ENCODE data around the gene TKFC. TPM values are rescaled to one million over a fixed set of nuclear protein-coding genes. Genes with fewer than 3 reads are reported as not detected.

Gene TKFC
- total and polyA plus RNA-seq, 9 of the 15 experiments (the other 6 are each of a cell fraction or from before 2014, with no cell fraction given): 2.0 to 61.7 (median 28.5) TPM

DNA sequence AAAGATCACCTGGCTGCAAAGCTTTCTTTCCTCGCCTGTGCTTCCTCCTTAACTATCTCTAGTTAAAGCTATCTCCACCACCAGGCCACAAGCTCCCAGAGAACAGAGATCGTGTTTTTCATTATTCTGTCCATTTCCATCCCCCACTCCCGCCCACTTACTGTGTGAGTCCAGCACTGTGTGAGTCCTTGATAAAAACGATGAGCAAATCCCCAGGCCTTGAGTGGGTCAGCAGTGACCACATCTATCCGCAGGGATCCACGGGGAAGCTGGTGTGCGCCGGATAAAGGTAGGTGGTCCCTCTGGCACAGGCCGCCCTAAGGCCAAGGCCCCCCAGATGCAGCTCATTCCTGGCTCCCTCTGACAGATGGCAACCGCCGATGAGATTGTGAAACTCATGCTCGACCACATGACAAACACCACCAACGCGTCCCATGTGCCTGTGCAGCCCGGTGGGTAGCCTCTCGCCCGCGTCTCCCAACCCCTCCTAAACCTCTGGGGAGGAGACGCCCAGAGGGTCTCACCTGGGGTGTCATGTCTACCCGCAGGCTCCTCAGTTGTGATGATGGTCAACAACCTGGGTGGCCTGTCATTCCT lies 9.3 kb downstream of the TKFC start (continued):
- TF ChIP-seq CAMTA2 (CRISPR knock-in tag; conservative IDR thresholded peaks at IDR 0.05) (no peak), POLR2H (tag; IDR thresholded peaks at IDR 0.05; ENCODE audit: low read depth) (no peak), STAG1 (CRISPR knock-in tag; IDR thresholded peaks at IDR 0.05; ENCODE audit: borderline replicate concordance) (no peak), RBM39 (optimal IDR thresholded peaks at IDR 0.05; ENCODE audit: low read depth, low read length) (no peak), SMARCC2 (IDR thresholded peaks at IDR 0.05; ENCODE audit: low read depth) (peak; percentile 62; the same call in 1 of the 2 replicates), SLC30A9 (CRISPR knock-in tag; IDR thresholded peaks at IDR 0.05) (no peak), MTA1 (IDR thresholded peaks at IDR 0.05; ENCODE audit: borderline replicate concordance) (no peak), GATAD2A (IDR thresholded peaks at IDR 0.05) (peak; percentile 95), LARP7 (IDR thresholded peaks at IDR 0.05) (no peak), DPF2 (IDR thresholded peaks at IDR 0.05) (peak; percentile 95), ZNF133 (CRISPR knock-in tag; IDR thresholded peaks at IDR 0.05) (no peak), SRF (CRISPR knock-in tag; IDR thresholded peaks at IDR 0.05) (no peak), TRIM24 (IDR thresholded peaks at IDR 0.05) (peak; percentile 89 to 90; a peak in 3 of 4 replicates), RBFOX2 (IDR thresholded peaks at IDR 0.05; ENCODE audit: low read depth, low read length) (peak; percentile 50; the same call in 1 of the 2 replicates), GABPA (tag; conservative IDR thresholded peaks at IDR 0.05; ENCODE audit: low read depth) (no peak), NR4A1 (CRISPR knock-in tag; IDR thresholded peaks at IDR 0.05) (no peak), NR4A1 (tag; IDR thresholded peaks at IDR 0.05) (0 out of 2 replicates have a peak, but pooled peaks have one; percentile 66), ZBTB8A (IDR thresholded peaks at IDR 0.05; ENCODE audit: partially characterized antibody) (no peak), SMAD4 (CRISPR knock-in tag; conservative IDR thresholded peaks at IDR 0.05) (peak; percentile 59; the same call in 1 of the 2 replicates), PHB (CRISPR knock-in tag; IDR thresholded peaks at IDR 0.05) (no peak), ZKSCAN3 (CRISPR knock-in tag; IDR thresholded peaks at IDR 0.05) (no peak)
- TF ChIP-seq, protein P1, sequence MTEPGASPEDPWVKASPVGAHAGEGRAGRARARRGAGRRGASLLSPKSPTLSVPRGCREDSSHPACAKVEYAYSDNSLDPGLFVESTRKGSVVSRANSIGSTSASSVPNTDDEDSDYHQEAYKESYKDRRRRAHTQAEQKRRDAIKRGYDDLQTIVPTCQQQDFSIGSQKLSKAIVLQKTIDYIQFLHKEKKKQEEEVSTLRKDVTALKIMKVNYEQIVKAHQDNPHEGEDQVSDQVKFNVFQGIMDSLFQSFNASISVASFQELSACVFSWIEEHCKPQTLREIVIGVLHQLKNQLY (CRISPR knock-in tag; conservative IDR thresholded peaks at IDR 0.05): no peak
- TF ChIP-seq, protein P2, sequence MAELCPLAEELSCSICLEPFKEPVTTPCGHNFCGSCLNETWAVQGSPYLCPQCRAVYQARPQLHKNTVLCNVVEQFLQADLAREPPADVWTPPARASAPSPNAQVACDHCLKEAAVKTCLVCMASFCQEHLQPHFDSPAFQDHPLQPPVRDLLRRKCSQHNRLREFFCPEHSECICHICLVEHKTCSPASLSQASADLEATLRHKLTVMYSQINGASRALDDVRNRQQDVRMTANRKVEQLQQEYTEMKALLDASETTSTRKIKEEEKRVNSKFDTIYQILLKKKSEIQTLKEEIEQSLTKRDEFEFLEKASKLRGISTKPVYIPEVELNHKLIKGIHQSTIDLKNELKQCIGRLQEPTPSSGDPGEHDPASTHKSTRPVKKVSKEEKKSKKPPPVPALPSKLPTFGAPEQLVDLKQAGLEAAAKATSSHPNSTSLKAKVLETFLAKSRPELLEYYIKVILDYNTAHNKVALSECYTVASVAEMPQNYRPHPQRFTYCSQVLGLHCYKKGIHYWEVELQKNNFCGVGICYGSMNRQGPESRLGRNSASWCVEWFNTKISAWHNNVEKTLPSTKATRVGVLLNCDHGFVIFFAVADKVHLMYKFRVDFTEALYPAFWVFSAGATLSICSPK (IDR thresholded peaks at IDR 0.05; ENCODE audit: borderline replicate concordance): no peak
- TF ChIP-seq, protein P3, sequence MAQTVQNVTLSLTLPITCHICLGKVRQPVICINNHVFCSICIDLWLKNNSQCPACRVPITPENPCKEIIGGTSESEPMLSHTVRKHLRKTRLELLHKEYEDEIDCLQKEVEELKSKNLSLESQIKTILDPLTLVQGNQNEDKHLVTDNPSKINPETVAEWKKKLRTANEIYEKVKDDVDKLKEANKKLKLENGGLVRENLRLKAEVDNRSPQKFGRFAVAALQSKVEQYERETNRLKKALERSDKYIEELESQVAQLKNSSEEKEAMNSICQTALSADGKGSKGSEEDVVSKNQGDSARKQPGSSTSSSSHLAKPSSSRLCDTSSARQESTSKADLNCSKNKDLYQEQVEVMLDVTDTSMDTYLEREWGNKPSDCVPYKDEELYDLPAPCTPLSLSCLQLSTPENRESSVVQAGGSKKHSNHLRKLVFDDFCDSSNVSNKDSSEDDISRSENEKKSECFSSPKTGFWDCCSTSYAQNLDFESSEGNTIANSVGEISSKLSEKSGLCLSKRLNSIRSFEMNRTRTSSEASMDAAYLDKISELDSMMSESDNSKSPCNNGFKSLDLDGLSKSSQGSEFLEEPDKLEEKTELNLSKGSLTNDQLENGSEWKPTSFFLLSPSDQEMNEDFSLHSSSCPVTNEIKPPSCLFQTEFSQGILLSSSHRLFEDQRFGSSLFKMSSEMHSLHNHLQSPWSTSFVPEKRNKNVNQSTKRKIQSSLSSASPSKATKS (CRISPR knock-in tag; IDR thresholded peaks at IDR 0.05): no peak
- TF ChIP-seq, protein P4, sequence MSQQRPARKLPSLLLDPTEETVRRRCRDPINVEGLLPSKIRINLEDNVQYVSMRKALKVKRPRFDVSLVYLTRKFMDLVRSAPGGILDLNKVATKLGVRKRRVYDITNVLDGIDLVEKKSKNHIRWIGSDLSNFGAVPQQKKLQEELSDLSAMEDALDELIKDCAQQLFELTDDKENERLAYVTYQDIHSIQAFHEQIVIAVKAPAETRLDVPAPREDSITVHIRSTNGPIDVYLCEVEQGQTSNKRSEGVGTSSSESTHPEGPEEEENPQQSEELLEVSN (IDR thresholded peaks at IDR 0.05; ENCODE audit: borderline replicate concordance in 1 of 2, extremely low read depth in 1 of 2, insufficient read depth in 1 of 2, insufficient read length in 1 of 2, low read depth in 1 of 2, low read length in 1 of 2, poor library complexity in 1 of 2, severe bottlenecking in 1 of 2): peak in 1 of 2 experiments; percentile 51

Data from K562 (cell line).